ENCODE data around the gene AKT2. TPM values are rescaled to one million over a fixed set of nuclear protein-coding genes. Genes with fewer than 3 reads are reported as not detected.
A peak's percentile ranks its signal among the peaks of the same experiment; 100 is the strongest.
"Not testable (repeated sequence)": the region's sequence is repeated elsewhere in the genome, so short reads cannot be mapped to it uniquely, and the experiment has no call there.

Gene AKT2
- total RNA-seq (100 to 1,000 TPM; 104 to 131 TPM), polyA plus RNA-seq (10 to 100 TPM; 24.8 to 74.3 TPM)
- long read RNA-seq, donor 1, partial matches to known transcripts: 6 of 15 reads
- long read RNA-seq, donor 1, other reads (novel, unspliced or antisense): 9 of 15 reads
- long read RNA-seq, donor 2, partial matches to known transcripts: 5 of 16 reads
- long read RNA-seq, donor 2, other reads (novel, unspliced or antisense): 9 of 16 reads

DNA sequence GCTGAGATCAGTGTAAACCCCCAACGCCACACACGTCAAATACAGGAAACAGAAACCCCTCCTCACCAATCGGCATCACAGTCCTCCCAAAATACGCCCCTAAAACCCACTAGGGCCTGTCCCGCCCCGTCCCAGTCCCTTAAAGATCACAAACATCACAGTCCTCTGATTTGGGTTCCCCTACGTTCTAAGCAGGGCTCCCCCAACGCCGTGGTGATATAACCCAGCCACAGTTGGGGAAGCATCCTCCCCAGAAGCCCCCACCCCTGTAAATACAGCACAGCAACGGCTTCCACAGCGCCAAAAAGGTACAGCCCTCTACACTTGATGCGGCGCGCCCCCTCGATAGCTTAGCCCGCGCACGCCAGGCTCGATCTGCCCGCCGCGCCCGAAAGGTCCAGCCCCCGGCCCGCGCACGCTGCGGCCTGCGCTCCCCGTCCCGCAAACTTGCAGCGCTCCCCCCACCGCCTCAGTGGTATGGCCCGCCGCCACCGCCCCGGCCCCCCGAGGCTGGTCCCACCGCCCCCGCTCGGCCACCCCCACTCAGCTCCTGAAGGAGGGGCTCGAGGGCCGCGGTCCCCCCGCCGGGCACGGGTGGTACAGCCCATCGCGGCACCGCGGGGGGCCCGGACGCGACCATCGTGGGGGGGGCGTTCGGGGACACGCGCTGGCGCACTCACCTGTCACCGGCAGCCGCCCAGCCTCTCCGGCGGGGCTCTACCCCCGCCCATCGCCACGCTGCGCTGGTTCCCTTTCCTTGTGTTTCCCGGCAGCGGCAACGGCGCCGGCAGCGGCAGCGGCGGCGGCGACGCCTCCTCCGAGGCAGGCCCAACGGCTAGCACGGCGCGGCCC, at the start of gene AKT2:
AKT2 (minus strand) TSS at position 845 of the 852 bp plus-strand sequence. CDS start 20,078 bp downstream, outside the sequence.
- Histone ChIP-seq H3K27me3 (ENCODE audit: control insufficient read depth in 1 of 2, insufficient read depth in 2 of 2, low read length in 1 of 2) (no peaks in the 10 kb centered on the region), H3K36me3 (ENCODE audit: control insufficient read depth in 1 of 2, insufficient read depth in 2 of 2, low read length in 1 of 2) (no peaks in the 10 kb centered on the region), H3K27ac (ENCODE audit: low read depth in 1 of 2, low read length in 2 of 2) (peak within 1 kb of the TSS; percentile 79 to 95), H3K4me1 (ENCODE audit: control insufficient read depth in 1 of 2, insufficient read depth in 2 of 2, low read length in 2 of 2) (no peaks in the 10 kb centered on the region), H3K9me3 (ENCODE audit: control insufficient read depth, low read length) (no peaks in the 10 kb centered on the region), H3K4me3 (ENCODE audit: low read length in 2 of 2) (peak within 1 kb of the TSS; percentile 64 to 97)
- peak; percentile 75 to 90 for DNase-seq
- peak; percentile 61 for ATAC-seq (ENCODE audit: low FRiP score)
- 1% methylated on average over 51 to 84 of the region's 84 CpGs for WGBS, 2 donors
- intact Hi-C loops (cut with DNase I): no loop called here

DNA sequence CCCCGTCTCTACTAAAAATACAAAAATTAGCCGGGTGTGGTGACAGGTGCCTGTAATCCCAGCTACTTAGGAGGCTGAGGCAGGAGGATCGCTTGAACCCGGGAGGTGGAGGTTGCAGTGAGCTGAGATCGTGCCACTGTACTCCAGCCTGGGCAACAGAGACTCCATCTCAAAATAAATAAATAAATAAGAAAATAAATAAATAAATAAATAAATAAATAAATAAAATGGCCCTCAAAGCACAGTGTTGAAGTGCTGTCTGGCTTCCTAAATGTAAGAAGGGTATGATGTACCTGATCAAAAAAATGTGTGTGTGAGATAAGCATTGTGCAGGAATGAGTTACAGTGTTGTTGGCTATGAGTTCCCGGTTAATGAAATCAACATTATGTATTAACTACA, 47.9 kb upstream of the AKT2 start:
- DNase-seq; H3K27ac ChIP-seq (ENCODE audit: low read depth in 1 of 2, low read length in 2 of 2); H3K36me3 ChIP-seq (ENCODE audit: control insufficient read depth in 1 of 2, insufficient read depth in 2 of 2, low read length in 1 of 2); H3K4me1 ChIP-seq (ENCODE audit: control insufficient read depth in 1 of 2, insufficient read depth in 2 of 2, low read length in 2 of 2); H3K9me3 ChIP-seq (ENCODE audit: control insufficient read depth, low read length); H3K27me3 ChIP-seq (ENCODE audit: control insufficient read depth in 1 of 2, insufficient read depth in 2 of 2, low read length in 1 of 2); ATAC-seq (ENCODE audit: low FRiP score); H3K4me3 ChIP-seq (ENCODE audit: low read length in 2 of 2); intact Hi-C loops (cut with DNase I): not testable (repeated sequence)
- 94 to 95% methylated on average over 6 of the region's 6 CpGs for WGBS, 2 donors

DNA sequence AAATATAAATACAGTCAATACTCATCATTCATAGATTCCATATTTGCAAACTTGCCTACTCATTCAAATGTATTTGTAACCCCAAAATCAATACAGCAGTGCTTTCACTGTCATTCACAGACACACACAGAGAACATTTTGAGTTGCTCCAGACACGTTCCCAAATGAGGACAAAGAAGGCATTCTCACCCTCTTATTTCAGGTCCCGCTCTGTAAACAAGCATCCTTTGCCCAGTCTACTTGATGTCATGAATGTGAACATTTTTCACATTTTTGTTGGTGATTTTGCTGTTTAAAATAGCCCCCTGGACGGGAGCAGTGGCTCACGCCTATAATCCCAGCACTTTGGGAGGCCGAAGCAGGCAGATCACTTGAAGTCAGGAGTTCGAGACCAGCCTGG, 47.5 kb upstream of the AKT2 start:
- no peaks in the 10 kb centered on the region for H3K9me3 ChIP-seq (ENCODE audit: control insufficient read depth, low read length)
- H3K4me1 ChIP-seq (ENCODE audit: control insufficient read depth in 1 of 2, insufficient read depth in 2 of 2, low read length in 2 of 2): no peaks in the 10 kb centered on the region
- intact Hi-C loops (cut with DNase I): no loop called here
- H3K4me3 ChIP-seq (ENCODE audit: low read length in 2 of 2): no peak overlapping the region
- DNase-seq (no peak), ATAC-seq (ENCODE audit: low FRiP score) (no peak)
- no peak overlapping the region for H3K27ac ChIP-seq (ENCODE audit: low read depth in 1 of 2, low read length in 2 of 2)
- peaks cover 4 to 5% of the 10 kb centered on the region in 2 donors for H3K36me3 ChIP-seq (ENCODE audit: control insufficient read depth in 1 of 2, insufficient read depth in 2 of 2, low read length in 1 of 2)
- 67 to 75% methylated on average over 6 of the region's 6 CpGs for WGBS, 2 donors
- H3K27me3 ChIP-seq (ENCODE audit: control insufficient read depth in 1 of 2, insufficient read depth in 2 of 2, low read length in 1 of 2): no peaks in the 10 kb centered on the region

DNA sequence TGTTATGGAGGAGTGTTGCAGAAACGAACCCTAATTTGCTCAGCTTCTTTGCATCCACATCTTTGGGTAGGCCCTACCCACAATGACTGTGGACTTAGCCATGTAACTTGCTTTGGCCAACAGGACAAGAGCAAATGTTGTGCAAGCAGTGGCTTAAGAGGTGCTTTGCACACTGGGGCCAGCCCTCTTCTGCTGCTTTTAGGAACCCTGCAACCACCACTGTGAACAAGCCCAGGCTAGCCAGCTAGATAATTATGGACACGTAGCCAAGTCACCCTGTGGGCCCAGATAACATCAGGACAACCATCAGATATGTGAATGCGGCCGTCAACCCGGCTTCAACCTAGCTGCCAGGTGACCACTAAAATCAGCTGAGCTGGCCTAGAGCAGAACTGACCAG, 45.9 kb upstream of the AKT2 start:
- Histone ChIP-seq H3K9me3 (ENCODE audit: control insufficient read depth, low read length) (no peaks in the 10 kb centered on the region), H3K27me3 (ENCODE audit: control insufficient read depth in 1 of 2, insufficient read depth in 2 of 2, low read length in 1 of 2) (no peaks in the 10 kb centered on the region), H3K4me3 (ENCODE audit: low read length in 2 of 2) (no peak overlapping the region), H3K27ac (ENCODE audit: low read depth in 1 of 2, low read length in 2 of 2) (no peak overlapping the region), H3K36me3 (ENCODE audit: control insufficient read depth in 1 of 2, insufficient read depth in 2 of 2, low read length in 1 of 2) (peaks cover 5 to 6% of the 10 kb centered on the region in 2 donors), H3K4me1 (ENCODE audit: control insufficient read depth in 1 of 2, insufficient read depth in 2 of 2, low read length in 2 of 2) (no peaks in the 10 kb centered on the region)
- DNase-seq (no peak), ATAC-seq (ENCODE audit: low FRiP score) (no peak)
- intact Hi-C loops (cut with DNase I): no loop called here
- WGBS, 2 donors: 94 to 97% methylated on average over 5 of the region's 5 CpGs

DNA sequence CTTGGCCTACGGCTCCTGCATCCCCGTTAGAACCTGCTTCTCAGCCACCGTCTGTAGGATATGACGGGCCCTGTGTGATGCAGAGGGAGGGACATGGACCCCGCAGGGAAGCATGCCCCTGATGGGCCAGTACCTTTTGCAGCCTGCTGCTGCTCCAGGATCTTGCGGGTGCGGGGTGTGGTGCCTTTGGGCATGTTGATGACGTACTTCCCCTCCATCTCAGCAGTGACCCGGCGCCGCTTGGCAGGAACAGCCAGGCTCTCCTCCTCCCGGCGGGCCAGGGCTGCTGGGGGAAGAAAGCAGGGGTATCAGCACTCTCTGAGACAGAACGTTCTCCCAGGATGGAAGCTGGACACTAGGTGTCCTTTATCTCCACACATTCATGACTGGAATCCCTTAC, 41.1 kb upstream of the AKT2 start:
- Histone ChIP-seq H3K36me3 (ENCODE audit: control insufficient read depth in 1 of 2, insufficient read depth in 2 of 2, low read length in 1 of 2) (peaks cover 7 to 18% of the 10 kb centered on the region in 2 donors), H3K27me3 (ENCODE audit: control insufficient read depth in 1 of 2, insufficient read depth in 2 of 2, low read length in 1 of 2) (no peaks in the 10 kb centered on the region), H3K9me3 (ENCODE audit: control insufficient read depth, low read length) (no peaks in the 10 kb centered on the region), H3K27ac (ENCODE audit: low read depth in 1 of 2, low read length in 2 of 2) (no peak overlapping the region), H3K4me1 (ENCODE audit: control insufficient read depth in 1 of 2, insufficient read depth in 2 of 2, low read length in 2 of 2) (no peaks in the 10 kb centered on the region), H3K4me3 (ENCODE audit: low read length in 2 of 2) (no peak overlapping the region)
- no peak for DNase-seq
- intact Hi-C loops (cut with DNase I): no loop called here
- 91% methylated on average over 14 of the region's 14 CpGs for WGBS, 2 donors
- no peak for ATAC-seq (ENCODE audit: low FRiP score)

DNA sequence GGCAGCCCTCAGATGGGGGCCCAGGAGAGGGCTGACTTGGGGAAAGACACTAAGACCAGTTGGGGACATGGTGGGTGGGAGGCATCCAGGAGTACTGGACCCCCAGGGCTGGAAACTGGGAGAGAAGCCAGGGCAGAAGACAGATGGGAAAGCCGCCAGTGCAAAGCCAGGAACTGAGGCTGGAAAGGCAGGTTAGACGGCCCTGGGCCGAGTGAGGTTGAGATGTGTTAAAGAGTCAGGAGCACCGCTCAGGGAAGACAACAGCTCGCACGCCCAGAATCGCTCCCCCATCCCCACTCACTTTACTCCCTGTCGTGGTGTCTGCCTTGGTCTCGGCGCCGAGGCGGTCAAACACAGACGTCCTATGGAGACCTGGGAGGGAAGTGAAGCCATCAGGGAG, 38.6 kb upstream of the AKT2 start:
- no peak for ATAC-seq (ENCODE audit: low FRiP score)
- 89 to 94% methylated on average over 12 to 13 of the region's 13 CpGs for WGBS, 2 donors
- no peaks in the 10 kb centered on the region for H3K9me3 ChIP-seq (ENCODE audit: control insufficient read depth, low read length)
- H3K27me3 ChIP-seq (ENCODE audit: control insufficient read depth in 1 of 2, insufficient read depth in 2 of 2, low read length in 1 of 2): no peaks in the 10 kb centered on the region
- H3K36me3 ChIP-seq (ENCODE audit: control insufficient read depth in 1 of 2, insufficient read depth in 2 of 2, low read length in 1 of 2): peaks cover 7 to 16% of the 10 kb centered on the region in 2 donors
- H3K27ac ChIP-seq (ENCODE audit: low read depth in 1 of 2, low read length in 2 of 2): no peak overlapping the region
- H3K4me1 ChIP-seq (ENCODE audit: control insufficient read depth in 1 of 2, insufficient read depth in 2 of 2, low read length in 2 of 2): no peaks in the 10 kb centered on the region
- H3K4me3 ChIP-seq (ENCODE audit: low read length in 2 of 2): no peak overlapping the region
- peak in 1 of 2 donors; percentile 66 for DNase-seq
- intact Hi-C loops (cut with DNase I): no loop called here

DNA sequence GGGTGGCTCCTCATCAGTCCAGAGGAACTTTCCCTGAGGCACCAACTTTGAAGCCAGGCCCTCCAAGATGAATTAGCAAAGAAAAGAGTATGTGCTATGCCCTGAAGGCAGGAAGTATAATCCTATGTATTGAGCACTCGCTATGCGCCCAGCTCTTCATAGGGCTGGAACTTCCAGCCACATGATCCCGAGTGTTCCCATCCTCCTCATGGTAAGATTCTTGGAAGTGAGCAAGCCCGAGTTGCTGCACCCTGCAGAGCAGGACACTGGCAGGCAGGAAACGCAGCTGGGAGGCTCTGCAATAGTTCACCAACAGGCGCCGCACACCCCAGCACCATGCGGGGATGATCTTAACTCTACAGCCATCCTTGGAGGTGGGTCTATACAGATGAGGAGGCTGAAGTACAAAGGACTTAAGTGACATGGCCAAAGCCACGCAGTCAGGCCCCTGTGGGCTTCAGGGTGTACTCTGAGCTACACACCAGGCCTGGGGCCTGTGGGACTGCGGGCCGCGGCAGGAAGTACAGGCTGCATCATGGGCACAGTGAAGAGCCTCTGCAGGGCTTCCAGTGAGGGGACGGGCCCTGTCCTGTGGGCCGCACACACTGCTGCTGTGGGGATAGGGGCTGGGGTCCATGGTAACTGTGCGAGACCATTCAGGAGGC, 37.9 kb upstream of the AKT2 start:
- WGBS, 2 donors: 92% methylated on average over 15 of the region's 15 CpGs
- H3K36me3 ChIP-seq (ENCODE audit: control insufficient read depth in 1 of 2, insufficient read depth in 2 of 2, low read length in 1 of 2): peaks cover 7 to 16% of the 10 kb centered on the region in 2 donors
- DNase-seq (peak in 1 of 2 donors; percentile 40), ATAC-seq (ENCODE audit: low FRiP score) (no peak)
- H3K4me3 ChIP-seq (ENCODE audit: low read length in 2 of 2): no peak overlapping the region
- no peak overlapping the region for H3K27ac ChIP-seq (ENCODE audit: low read depth in 1 of 2, low read length in 2 of 2)
- no peaks in the 10 kb centered on the region for H3K4me1 ChIP-seq (ENCODE audit: control insufficient read depth in 1 of 2, insufficient read depth in 2 of 2, low read length in 2 of 2)
- no peaks in the 10 kb centered on the region for H3K9me3 ChIP-seq (ENCODE audit: control insufficient read depth, low read length)
- no peaks in the 10 kb centered on the region for H3K27me3 ChIP-seq (ENCODE audit: control insufficient read depth in 1 of 2, insufficient read depth in 2 of 2, low read length in 1 of 2)
- intact Hi-C loops (cut with DNase I): no loop called here

DNA sequence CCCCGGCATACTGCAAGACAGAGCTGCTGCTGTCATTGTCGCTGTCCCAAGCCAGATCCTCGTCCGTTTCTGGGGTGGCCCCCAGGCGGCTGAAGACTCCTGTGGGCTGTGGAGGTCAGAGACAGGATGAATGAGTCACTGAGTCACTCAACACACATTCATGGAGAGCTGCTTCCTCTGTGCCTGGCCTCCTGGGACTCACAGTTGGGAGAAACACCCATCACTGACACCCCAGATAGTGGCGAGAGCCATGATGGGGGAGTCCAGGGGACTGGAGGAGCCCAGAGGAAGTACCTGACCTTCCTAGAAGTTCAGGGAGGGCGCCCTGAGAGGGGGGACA, 37.1 kb upstream of the AKT2 start:
- H3K4me1 ChIP-seq (ENCODE audit: control insufficient read depth in 1 of 2, insufficient read depth in 2 of 2, low read length in 2 of 2): no peaks in the 10 kb centered on the region
- intact Hi-C loops (cut with DNase I): no loop called here
- no peaks in the 10 kb centered on the region for H3K27me3 ChIP-seq (ENCODE audit: control insufficient read depth in 1 of 2, insufficient read depth in 2 of 2, low read length in 1 of 2)
- no peak overlapping the region for H3K4me3 ChIP-seq (ENCODE audit: low read length in 2 of 2)
- H3K27ac ChIP-seq (ENCODE audit: low read depth in 1 of 2, low read length in 2 of 2): no peak overlapping the region
- WGBS, 2 donors: 85 to 89% methylated on average over 7 of the region's 7 CpGs
- peak in 1 of 2 donors; percentile 39 for DNase-seq
- no peaks in the 10 kb centered on the region for H3K9me3 ChIP-seq (ENCODE audit: control insufficient read depth, low read length)
- ATAC-seq (ENCODE audit: low FRiP score): no peak
- H3K36me3 ChIP-seq (ENCODE audit: control insufficient read depth in 1 of 2, insufficient read depth in 2 of 2, low read length in 1 of 2): peaks cover 7 to 16% of the 10 kb centered on the region in 2 donors

Data from aorta (tissue), 5 donors.